GM21737 (cell line): ENCODE results near the gene LYSMD1.
A peak's percentile ranks its signal among the peaks of the same experiment; 100 is the strongest.
"Not testable (repeated sequence)": the region's sequence is repeated elsewhere in the genome, so short reads cannot be mapped to it uniquely, and the experiment has no call there.

Experiments used
- ATAC-seq: cut with Tn5 transposase; IDR thresholded peaks from one replicate; pipeline ENCODE4 v1.9.1; 2021; ENCODE audit warnings: mild to moderate bottlenecking, moderate library complexity; ENCODE audit not compliant: unreplicated experiment

LYSMD1 gene, protein sequence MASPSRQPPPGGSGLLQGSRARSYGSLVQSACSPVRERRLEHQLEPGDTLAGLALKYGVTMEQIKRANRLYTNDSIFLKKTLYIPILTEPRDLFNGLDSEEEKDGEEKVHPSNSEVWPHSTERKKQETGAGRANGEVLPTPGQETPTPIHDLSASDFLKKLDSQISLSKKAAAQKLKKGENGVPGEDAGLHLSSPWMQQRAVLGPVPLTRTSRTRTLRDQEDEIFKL

DNA sequence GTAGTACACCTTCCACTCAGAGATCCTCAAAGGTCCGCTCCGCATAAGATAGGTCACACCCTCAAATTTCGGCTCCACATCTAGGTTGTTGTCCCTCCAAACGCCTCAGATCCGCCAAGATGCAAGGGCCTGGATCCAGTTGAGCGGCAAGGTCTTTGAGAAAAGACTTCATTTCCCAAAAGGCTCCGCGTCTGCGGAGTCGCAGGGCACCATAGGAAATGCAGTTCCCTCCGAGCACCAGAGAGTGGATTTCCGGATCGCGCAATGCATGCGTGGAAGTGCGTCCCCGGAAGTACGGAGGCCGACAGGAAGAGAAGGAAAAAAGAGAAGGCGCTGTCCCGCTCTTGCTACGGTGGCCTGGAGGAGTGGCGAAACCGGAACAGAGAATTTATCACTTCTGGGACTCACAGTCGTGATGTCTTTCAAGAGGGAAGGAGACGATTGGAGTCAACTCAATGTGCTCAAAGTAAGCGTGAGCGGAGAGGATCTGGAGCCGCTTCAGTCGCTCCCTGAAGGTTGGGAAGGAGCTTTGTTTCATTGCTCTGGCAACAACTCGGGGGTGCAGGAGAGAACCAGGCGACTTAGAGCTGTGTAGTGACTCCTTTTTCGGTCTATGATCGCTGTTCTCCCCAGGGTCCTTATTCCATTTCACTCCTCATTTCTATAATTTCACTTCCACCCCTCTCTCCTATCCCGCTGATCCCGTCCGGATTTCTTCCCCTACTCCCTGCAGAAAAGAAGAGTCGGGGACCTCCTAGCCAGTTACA, at the start of gene LYSMD1, which contains the start of gene SCNM1:
LYSMD1 (minus strand) TSS at position 165 of the 767 bp plus-strand sequence. CDS start 644 bp downstream, outside the sequence.
SCNM1 (plus strand) TSS at position 407 of the 767 bp plus-strand sequence; CDS start at position 416, 9 bp downstream.
- peak; percentile 75 for ATAC-seq

DNA sequence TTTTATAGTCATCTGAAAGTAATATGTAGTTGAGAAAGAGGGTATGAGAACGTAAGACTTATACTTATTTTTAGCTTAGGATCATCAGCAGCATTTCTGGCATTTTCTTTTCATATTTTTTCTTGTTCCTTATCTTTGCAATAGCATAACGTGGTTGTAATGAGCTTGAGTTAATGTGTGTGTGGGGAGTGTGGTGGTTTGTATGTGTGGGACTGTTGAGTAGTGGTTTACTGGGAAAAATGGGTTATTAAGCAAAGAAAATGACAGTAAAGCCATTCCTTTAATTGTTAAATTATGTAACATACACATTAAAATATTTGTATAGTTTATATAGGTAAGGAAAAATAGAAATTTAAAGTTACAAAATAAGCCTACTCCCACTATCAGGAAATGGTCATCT, 47.9 kb upstream of the LYSMD1 start:
- ATAC-seq: no peak

DNA sequence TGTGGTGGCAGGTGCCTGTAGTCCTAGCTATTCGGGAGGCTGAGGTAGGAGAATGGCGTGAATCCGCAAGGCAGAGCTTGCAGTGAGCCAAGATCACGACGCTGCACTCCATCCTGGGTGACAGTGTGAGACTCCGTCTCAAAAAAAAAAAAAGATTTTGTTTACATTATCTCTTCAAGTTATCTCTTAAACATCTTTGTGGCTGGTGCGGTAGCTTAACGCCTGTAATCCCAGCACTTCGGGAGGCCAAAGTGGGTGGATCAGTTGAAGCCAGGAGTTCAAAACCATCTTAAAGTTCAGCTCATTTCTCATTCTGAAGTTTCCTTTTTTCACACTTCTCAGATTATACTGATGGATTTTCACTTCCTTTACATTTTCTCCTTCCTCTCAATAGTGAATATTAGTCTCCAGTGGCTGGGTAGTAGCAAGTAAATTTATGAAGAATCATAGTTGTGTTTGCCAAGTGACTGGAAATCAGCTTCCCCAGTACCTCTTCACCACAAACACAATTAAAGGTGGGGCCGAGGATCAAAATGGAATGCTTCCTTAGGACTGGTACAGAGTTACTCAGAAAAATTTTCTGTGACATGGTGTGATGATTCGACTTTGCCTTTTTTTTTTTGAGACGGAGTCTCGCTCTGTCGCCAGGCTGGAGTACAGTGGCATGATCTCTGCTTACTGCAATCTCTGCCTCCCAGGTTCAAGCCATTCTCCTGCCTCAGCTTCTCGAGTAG, 46.4 kb upstream of the LYSMD1 start:
- ATAC-seq: no peak

DNA sequence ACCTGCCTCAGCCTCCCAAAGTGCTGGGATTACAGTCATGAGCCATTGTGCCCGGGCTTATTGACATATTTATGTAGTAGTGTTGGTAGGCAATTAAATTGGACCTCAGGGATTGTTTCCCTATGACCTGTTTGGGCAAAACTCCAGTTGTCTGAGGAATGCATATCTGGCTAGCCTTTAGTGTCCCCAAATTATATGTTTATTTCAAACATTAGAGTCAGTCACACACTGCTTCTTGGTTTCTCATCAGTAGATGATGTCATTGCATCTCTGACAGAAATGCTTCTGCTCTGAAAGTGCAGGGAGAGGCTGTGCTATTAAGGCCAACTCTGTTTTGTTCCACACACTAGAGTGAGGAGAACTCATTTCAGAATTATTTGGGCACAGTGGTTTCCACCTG, 45.1 kb upstream of the LYSMD1 start:
- ATAC-seq: no peak

DNA sequence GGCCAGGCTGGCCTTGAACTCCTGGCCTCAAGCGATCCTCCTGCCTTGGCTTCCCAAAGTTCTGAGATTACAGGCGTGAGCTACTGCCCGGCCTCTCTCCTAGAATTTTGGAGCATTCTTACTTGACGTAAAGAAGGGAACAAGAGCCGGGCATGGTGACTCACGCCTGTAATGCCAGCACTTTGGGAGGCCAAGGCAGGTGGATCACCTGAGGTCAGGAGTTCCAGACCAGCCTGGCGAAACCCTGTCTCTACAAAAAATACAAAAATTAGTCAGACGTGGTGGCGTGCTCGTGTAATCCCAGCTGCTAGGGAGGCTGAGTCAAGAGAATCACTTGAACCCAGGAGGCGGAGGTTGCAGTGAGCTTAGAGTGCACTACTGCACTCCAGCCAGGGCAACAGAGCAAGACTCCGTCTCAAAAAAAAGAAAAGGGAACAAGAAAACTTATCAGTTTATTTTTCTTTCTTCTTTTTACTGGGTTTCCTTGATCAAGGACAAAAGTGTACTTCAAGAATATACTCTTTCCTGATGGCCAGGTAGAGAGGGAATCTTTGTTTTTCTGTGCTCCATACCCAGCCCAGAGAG, 39.8 kb upstream of the LYSMD1 start:
- not testable (repeated sequence) for ATAC-seq

DNA sequence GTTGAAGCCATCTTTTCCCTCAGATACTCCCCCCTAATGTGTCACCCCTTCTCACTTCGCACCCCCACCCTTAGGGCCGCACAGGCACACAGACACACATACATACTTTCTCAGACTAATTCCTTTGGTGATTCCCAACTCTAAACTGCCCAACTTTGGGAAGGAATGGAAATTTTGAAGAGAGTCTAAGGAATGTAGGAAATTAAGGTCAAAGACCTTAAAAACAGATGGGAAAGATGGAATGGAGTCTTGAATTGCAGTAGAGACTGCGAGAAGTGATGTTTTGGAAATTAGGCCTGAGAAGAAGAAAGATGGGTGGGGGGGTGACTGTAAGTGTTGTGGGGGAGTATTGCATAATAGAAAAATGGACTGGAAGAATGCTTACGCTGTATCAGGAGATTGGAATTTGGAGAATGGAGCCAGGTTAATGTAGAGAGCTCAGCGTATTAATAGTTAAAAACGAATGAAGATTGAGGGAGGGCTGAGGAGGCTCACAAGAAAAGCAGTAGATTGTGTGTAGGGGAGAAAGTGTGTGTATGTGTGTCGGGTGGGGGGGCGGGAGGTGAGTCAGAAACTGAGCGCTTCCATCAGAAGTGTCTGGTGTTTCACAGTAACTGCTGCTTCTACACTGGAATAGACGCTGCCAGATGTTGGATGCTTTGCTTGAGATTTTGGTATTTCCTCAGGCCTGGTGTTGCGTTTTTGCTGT, 34.3 kb upstream of the LYSMD1 start:
- ATAC-seq: no peak

DNA sequence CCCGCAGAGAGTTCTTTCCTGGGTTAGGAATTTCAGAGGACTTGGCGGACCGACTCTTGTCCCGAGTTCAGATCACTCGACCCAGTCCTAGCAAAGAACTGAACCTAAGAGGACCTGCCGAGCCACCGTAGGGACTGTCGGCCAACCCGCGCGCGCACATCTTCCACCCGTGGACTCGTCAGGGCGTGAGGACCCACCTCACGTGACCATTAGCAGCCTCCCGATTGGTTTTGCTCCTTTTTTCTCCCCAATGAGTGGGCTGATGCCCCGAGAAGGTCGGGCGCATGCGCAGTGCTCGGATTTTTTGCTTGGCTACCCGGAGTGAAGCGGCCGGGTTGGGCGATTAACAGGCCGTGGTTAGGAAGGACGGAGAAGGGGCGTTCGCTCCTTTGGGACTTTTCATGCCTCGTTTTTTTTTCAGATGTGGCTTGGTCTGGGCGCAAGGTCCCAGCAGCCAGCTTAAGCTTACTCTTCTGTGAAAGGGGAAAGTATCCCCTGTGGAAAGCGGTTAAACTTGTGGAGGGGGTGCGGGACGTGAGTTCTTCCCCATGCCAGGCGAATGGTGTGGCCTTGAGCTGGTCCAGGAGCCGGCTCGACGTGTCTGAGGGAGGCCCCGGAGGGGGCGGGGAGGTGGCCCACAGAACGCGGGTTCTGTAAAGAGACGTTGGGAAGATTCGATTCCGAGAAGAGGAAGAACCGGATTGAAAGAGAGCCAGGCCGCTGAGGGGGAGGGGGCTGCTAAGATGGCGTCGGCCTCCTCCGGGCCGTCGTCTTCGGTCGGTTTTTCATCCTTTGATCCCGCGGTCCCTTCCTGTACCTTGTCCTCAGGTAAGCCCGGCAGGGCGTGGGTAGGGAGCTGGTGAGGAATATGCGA, 32.8 kb upstream of the LYSMD1 start, which contains the start of gene PIP5K1A:
PIP5K1A (plus strand) TSS at position 299 of the 874 bp plus-strand sequence; CDS start at position 744, 445 bp downstream.
- ATAC-seq: peak; percentile 85

DNA sequence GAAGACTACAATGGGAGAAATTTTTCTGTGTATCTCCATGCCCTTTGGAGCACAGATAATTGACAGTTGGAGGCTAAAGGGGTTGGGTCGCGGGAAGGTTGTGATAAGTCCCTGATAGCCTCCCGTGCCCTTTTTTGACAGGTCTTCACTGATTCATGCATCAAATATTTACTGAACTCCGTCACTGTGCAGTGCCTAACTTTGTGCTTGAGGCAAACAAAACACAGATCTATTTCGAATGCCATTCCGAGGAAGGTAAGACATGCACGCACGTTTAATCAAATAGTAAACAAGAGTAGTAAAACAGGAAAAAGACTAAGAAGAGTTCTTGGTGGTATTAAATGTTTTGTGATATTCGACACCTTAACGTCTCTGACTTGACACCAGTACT, 32.2 kb upstream of the LYSMD1 start:
- no peak for ATAC-seq

DNA sequence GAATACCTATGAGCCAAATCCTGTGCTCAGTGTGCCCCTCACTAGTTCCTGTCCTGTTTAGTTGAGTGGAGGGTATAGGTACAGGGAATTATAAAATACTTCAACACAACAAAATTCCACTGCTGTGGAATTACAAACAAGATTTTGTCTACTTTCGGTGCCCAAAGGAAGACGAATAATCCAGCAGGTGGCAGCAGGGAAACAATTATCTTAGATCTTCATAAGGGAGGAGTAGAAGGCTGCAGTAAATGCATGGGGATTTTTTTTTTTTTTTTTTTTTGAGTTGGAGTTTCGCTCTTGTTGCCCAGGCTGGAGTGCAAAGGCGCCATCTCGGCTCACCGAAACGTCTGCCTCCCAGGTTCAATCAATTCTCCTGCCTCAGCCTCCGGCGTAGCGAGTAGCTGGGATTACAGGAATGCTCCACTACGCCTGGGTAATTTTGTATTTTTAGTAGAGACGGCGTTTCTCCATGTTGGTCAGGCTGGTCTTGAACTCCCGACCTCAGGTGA, 30.6 kb upstream of the LYSMD1 start:
- ATAC-seq: no peak

DNA sequence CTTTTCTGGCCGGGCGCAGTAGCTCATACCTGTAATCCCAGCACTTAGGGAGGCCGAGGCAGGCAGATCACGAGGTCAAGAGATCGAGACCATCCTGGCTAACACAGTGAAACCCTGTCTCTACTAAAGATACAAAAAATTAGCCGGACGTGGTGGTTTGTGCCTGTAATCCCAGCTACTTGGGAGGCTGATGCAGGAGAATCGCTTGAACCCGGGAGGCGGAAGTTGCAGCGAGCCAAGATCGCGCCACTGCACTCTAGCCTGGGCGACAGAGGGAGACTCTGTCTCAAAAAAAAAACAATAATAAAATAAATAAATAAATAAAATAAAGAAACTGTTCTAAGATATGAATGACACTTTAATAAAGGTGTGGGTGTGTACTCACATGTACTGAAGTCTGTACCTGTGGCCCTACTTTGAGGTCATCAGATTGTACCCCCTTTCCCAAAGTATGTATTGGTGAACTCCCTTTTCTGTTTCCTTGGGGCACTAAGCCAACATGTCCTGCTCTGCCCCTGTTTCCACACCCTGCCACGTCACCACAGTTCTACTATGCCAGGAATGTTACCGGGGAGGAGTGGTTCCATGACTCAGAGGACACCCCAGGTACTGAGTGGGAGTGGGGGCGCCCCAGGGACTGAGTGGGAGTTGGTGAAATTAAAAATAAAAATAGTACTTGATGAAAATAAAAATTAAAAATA, 29.3 kb upstream of the LYSMD1 start:
- not testable (repeated sequence) for ATAC-seq

DNA sequence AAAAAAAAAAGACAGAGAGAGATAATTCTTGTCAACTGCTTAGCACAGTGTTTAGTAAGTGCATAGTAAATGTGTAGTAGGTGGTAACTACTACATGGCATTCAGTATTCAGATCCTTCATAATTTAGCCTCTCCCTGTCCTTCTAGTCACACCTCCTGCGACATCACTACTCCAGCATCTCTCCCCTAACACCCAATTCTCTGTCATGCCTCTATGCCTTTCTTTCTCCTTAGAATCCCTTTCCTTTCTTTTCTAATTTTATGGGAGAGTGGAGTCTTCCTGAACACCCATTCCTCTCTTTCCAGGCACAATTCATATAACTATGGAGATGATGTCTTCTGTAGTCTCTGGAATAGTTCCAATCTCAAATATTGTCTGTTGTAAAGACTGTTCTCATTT, 28.2 kb upstream of the LYSMD1 start:
- no peak for ATAC-seq

DNA sequence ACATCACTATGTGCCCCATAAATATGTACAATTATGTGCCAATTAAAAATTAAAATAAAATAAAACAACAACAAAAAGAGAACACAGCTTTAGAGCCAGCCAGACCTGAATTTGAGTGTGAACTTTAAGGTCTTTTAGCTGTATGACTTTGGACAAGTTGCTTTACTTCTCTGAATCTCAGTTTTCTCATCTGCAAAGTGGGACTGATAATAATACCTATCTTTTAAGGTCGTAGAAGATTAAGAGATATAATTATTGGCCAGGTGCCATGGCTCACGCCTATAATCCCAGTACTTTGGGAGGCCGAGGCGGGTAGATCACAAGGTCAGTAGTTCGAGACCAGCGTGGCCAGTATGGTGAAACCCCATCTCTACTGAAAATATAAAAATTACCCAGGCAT, 27.6 kb upstream of the LYSMD1 start:
- ATAC-seq: no peak

DNA sequence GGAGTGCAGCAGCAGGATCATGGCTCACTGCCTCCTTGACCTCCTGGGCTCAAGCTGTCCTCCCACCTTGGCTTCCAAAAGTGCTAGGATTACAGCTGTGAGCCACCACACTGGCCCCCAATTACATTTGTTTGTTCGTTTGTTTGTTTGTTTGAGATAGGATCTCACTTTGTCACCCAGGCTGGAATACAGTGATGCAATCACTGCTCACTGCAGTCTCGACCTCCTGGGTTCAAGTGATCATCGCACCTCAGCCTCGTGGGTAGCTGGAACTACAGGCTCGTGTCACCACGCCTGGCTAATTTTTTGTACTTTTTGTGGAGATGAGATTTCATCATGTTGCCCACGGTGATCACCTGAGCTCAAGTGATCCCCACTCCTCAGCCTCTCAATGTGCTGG, 26.3 kb upstream of the LYSMD1 start:
- ATAC-seq: no peak

DNA sequence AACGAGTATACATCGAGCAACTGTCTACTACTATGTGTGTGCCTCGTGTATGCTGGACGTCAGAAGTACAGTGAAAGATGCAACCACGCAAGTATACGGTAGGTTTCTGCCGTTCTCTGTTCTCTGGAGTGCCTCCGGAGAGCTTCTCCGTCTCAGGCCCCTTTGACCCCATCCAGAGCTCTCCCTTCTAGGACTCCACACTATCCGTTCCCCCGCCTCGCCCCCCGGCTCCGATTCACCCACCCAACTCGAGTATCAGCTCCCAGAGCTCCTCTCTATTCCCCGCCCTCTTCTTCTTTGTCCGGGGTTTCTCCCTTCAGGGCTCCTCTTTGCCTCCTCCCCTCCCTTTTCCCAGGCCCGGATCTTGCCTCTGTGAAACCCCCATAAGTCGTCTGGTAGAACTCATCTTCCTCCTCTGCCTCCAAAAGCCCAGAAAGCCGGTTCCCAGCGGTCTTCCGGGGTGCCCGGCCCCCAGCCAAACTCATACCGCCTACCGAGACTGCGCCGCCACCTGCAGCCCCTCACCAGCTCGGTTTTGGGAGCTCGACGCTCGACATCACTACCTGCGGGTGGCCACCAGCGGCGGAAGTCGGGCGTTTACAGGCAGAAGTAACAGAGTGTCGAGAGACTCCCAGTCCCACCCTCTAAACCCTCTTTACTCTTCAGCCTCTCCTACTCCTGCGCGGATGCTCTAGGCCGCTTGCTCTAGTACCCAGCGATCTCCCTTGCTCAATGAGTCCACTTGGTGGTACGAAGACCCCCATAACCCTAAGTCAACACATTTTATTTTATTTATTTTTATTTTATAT, 24.1 kb upstream of the LYSMD1 start, which contains the start of gene VPS72:
VPS72 (minus strand) TSS at position 561 of the 809 bp plus-strand sequence; CDS start at position 485, 76 bp downstream.
- ATAC-seq: peak; percentile 87

DNA sequence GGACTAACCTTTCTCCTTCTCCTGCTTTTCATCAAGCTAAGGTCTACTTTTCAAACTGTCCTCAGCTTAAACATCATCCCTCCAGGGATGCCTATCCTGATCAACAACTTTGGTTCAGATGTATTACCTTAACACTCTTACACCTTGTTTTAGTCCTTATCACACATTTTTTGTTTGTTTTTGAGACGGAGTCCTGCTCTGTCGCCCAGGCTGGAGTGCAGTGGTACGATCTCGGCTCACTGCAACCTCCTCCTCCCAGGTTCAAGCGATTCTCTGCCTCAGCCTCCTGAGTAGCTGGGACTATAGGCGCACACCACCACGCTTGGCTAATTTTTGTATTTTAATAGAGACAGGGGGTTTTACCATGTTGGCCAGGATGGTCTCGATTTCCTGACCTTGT, 23.0 kb upstream of the LYSMD1 start:
- ATAC-seq: not testable (repeated sequence)

DNA sequence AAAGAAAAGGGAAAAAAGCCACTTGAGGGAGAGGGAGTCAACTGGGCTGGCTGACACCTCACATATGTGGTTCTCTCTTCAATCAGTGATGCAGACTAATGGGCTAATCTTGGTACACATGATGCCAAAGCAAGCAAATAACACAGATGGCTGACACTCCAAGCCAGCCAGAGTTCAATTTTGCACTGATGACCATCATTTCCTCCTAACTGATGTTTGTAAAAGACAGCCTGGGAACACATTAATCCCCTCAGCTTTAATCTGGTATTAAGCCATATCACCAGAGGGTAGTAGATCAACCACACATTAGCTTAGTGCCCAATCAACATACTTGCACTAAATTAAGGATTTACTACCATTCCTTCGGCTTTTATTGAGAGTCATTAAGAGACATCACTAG, 21.5 kb upstream of the LYSMD1 start:
- no peak for ATAC-seq

DNA sequence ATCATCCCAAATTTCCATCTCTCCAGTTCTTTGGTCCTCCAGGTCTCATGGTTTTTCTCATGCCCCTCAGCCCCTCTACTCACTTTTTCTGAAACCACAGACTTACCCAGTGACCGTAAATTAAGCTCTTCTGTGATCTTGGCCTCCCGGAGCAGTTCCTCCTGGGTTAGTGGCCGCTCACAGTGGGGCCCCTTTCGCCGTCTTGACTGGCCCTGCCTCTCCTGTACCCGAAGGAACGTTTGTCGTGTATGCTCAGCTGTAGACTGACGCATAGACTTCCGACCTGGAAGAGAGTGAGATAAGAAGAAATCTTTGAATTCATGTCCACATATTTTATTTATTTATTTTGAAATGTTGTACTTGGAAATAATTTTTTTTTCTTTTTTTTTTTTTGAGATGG, 18.5 kb upstream of the LYSMD1 start:
- no peak for ATAC-seq
